Globus pallidus (tissue), 1 donor: Measurements from ENCODE around the gene TOX2.

Source experiments
- DNase-seq: peaks from one replicate; pipeline ENCODE4 v3.0.0-alpha.2; 2015; ENCODE audit warnings: low spot score

Gene TOX2

DNA sequence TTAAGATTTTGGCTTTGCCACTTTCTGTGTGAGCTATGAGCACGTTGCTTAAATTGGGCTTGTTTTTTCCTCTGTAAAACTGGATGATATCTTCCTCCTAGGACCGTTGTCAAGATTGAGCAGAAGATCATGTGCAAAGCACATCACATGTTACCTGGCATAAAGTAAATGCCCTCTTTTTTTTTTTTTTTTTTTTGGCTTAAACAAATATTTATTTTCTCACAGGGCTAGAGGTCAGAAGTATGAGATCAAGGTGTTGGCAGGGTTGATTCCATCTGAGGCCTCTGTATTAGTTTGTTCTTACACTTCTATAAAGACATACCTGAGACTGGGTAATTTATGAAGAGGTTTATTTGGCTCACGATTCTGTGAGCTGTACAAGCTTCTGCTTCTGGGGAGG, 42.7 kb downstream of the TOX2 start:
- no peak for DNase-seq

DNA sequence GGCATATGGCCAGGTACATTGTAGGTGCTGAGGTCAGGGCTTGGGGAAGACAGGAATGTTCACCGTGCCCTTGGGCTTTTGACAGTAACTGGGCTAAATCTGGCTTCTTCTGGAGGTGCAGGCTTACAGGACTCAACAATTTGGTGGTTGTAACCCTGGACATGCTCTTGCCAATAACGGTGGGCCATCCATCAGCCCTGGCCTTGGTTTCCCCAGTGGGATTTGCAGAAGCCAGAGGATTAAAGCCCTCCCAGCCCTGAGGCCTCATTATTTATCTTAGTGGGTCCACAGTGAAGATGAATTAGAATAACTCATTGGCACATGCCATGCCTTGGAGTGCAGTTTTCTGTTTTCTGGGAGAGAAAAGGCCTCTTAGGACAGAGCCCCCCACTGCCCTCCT, 44.0 kb downstream of the TOX2 start:
- no peak for DNase-seq

DNA sequence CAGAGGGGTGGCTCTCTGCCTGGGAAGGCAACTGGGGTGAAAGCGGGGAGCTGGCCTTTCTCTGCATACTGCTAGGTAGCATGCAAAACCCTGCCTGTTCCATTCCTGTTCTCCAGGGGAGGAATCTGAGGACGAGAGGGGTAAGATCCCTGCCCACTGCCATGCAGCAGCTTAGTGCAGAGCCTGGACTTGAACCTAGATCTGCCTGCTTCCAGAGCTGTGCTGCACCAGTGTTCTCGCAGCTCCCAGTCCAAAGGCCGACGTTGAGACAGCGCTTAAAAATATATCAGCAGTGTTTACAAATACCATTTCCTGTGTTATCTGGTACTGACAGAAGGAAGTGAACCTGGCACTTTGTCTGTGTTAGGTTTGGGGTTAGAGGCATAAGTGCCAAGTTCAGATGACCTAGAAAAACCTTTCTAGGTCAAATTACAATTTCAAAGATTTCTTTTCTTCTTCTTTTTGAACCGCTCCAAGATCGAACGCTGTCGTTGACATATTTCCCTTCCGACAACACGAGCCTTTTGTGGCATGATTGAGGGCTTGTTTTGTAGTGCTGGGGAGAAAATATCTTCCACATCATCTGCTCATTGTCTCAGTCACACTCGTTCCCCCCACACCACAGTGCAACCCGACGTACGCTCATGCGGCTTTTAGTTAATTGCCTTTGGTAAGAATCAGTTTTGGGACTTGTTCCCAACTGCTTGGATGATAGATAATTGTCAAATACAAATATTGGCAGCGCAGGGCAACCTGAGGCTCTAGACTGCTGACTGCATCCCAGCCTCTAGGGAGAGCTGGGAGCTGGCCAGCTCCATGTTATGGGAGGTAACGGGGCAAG, 44.6 kb downstream of the TOX2 start:
- DNase-seq = no peak

DNA sequence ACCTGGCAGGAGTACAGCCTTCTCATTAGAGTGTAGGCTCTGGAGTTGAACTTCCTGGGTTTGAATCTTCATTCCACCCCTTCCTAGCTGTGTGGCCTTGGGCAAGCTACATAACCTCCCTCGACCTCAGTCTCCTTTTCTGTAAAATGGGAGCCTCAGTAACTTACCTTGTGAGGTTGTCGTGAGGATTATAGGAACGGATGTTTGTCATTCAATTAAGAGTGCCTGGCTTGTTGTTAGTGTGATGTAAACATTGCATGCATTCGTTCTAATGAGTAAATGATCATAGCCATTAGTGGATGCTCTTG, 45.2 kb downstream of the TOX2 start:
- no peak for DNase-seq

DNA sequence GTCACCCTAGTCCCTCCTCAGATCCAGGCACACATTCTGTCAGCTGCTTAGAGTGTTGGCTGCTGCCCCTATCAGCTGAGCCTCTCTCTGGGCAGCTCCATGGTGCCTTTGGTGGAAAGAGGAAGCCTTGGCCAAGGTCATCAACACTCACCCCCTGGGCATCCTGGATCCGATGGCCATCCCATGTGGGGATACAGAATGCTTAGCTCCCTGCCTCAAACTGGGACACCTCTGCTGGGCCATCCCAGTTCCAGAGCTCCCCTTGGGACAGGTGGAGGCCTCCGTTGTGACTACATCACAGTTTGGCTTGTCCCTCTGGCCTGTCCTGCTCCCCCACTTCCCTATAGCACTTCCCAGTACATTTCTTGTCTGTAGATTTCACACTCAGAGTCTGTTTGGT, 45.6 kb downstream of the TOX2 start:
- no peak for DNase-seq

DNA sequence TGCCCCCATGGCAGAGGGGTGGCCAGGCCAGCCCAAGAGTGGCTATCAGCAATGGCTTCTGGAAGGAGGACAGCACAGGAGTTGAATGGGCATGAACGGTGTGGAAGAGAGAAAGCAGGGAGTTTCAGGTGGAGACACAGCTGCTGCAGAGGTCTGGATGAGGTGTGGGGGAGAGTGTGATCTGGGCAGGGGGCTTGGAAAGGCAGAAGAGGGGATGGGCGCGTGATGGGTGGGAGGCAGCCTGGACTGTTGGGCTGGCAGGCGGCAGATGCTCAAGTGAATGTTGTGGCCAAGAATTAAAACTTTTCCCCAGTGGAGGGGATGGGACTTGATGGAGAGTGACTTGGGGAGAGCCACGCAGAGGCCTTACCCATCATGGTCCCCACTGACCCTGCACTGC, 46.5 kb downstream of the TOX2 start:
- DNase-seq = no peak

DNA sequence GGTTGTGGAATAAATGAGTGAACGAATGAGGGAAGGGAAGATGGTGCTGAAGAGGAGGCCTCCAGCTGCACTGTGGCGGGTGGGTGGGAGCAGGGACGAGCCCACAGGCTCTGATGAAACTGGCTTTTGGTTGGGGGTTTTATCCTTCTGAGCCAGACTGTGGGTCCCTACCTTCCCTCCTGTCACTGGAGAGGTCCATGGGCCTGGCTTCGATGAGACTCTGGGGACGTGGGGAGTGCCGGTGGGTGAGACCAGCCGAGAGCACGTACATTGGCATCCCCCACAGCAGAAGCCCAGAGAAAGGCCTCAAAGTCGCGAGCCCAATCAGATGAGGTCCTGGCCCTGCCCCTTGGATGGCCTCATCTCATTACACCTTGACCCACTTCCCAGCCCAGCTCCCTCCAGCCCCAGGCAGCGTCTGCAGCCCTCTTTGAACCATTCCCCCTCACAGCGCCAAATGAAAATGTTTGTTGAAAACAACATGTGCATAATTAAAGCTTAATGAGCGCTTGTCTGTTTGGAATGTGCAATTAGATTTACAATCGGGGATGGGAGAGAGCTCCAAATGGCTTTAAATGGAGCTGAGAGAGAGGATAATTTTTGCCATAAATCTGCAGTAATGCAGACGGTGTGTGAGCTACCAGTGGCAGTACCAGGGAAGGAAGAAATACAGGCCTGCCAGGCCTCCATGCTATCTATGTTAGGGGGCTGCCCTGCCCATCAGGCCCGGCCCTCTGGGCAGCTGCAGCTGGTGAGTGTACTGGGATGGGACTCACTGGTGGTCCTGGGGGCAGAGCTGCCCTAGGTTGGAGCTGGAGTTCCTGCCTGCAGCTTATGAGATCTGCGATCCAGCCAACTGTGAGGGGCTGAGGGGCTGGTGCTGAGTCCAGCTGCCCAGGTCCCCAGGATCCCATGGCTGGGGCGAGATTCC, 47.2 kb downstream of the TOX2 start:
- DNase-seq = no peak

DNA sequence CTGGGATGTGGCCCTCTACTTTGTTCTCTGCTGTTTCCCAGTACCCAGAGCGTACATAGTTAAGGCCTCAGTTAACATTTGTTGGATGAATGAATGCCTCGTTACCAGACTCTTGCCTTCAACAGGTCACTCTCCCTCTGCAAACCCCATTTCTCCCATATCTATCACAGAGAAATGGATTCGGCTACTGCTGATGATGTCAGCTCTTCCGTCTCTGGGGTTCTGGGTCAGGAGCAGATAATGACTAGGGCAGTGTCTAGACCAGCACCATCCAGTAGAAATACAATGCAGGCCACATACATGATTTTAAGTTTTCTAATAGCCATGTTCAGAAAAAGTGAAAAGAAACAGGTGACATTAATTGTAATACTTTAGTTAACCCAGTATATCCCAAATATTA, 47.9 kb downstream of the TOX2 start:
- DNase-seq = no peak

DNA sequence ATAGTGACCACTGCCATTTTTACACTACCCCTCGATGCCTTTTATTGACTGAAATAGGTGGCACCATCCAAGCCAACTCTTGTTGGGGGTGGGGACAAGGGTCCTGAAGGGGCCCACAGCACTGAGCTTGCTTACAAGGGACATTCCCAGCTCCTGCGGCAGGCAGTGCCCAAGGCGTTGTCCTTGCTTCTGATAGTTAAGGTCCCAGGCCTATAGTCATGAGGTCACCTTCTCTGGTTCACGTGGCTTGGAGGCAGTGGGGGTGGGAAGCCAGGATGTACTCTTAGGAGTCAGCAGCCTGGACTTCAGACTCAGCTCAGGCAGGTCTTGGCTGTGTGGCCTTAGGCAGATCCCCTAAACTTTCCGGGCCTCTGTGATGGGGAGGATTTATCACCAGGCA, 48.6 kb downstream of the TOX2 start:
- no peak for DNase-seq

DNA sequence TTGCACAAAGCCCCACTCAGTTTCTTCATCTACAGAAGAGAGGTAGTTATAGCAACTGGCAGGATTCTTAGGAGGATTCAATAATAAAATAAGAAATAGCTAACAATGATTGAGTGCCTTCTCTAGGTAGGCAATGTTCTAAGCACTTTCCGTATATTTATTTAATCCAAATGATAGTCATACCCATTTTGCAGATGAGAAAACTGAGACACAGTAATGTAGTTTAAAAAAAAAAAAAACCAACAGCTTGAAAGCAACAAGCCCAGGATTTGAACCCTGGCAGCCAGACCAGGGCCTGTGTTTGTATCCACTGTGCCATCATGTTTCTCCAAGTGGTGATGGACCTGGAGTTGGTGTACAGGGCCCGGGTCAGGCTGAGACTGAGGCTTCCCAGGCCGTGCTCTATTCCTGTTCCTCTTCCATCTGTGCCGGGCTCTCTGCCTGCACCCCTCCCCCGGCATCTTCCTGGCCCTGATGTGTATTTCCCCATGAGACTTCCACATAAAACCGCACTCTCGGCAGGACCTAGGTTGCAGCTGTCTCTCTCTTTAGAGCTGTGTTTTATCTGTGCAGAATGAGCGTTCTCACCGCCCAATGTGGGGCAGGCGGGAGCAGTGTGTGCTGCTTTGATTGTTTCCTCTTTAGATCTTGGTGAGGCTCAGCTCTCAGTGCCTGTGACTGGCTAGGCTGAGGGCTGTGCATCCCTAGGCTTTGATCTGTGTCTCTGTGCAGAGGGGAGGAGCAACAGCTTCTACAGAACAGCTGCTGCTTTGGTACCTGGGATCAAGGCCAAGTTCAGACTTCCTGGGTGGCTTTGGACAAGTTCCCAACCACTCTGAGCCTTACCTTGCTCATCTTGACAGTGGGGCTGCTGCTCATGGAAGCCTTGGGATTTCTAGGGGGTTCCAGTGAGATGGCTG, 49.5 kb downstream of the TOX2 start:
- no peak for DNase-seq

DNA sequence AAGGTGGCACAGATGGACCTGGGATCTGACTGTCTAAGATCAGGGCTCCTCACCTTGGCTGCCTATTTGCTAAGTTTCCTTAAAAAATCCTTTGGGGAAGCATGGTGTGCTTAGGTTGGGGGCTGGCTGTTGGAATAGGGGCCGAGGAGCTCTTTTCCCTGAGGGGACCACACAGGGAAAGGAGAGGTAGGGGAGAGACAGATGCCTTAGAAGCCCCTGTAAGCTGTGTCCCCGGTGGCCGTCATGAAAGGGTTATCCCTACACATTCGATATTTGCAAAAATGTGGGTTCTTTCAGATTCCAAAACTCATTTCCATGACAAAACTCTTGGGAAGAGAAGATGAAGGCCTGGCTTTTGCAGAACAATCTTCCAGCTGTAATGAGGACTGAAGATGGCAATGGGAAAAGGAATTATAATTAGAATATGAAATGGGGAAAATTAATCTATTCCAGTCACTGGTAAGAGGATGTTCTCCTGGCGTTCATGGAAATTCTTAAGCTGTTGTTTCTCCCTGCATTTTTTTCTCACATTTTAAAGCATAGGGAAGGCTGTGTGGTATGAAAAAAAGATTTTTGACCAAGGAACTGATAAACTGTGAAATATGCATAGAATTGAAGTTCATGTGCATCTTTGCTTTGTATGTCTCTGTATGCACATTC, 53.8 kb downstream of the TOX2 start:
- no peak for DNase-seq

DNA sequence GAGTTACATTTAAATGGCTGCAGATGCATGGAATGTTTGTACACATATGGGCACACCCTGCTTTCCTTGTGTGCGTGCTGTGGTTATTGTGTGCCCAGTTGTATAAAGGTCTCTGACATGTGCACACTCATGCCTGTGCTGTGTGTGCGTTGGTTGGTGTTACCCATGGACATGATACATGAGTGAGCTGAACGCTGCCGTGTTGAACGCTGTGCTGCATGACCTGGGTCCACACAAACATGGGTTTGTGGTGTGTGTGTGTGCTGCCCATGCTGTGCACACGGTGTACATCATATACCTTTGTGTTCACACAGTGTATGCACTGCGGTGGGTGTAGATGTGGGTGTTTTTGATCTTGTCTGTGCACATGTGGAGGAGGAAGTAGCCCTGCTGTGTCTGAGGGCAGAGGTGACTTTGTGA, 54.4 kb downstream of the TOX2 start:
- DNase-seq = no peak

DNA sequence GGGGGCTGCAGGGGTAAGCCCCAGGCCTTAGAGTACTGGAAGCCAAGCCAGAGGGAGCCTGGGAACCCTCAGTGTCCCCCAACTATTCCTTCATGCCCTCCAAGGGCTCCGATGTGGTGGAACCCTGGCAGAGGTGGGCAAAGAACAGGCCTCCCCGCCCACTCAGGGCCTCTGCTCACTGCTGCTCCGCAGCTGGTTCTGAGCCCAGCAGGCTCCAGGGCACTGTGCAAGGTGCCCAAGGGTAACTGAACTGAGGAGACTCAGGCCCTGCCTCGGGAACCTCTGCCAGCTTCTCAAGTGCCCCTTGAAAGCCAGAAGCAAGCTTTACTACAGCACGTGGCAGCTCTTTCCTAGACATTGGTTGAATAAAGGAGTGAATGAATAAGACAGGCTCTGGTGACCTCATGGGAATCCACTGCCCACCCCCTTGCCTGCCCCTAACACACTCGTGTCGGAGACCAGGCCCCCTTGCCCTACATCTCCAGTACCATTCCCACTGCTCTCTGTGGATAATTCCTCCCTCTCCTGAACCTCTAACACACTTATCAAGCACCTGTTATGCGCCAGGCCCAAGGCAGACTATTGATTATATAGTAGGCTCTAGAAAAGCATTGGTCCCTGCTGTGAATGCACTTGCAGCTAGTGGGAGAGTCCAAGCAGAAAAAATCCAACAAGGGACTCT, 55.0 kb downstream of the TOX2 start:
- DNase-seq = no peak

DNA sequence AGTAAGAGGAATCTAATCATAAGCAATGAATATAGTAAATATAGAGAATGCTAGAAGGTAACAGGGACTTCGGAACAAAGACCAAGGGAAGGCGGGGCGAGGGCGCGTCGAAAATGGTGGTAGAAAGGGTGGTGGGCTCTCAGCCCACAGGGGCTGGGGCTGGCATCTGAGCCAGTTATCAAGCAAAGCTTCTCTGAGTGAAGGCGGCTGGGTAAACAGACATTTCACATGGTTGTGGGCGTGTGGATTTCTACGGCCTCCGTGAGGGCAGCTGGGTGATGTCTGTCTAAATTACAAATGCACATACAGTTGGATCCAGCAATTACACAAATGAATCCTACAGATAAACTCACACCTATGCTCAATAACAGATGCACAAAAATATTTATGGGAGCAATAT, 56.6 kb downstream of the TOX2 start:
- no peak for DNase-seq

DNA sequence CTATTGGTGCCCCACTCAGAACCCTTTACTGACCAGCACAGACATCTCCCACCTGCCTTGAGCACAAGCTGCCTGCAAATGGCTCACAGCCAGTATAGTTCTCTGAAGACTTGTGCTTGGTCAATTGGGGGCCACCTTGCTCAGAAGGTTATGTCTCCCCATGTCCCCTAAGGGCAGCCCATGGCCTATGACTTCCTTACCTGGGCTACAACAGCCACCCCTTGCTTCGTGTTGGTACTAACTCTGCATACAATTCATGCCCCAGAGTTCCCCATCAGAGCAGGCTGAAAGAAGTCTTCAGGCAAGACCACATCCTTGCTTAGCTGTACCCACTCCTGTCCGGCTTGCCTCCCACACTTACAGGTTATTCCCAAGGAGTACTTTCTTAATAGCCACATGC, 57.4 kb downstream of the TOX2 start:
- no peak for DNase-seq

DNA sequence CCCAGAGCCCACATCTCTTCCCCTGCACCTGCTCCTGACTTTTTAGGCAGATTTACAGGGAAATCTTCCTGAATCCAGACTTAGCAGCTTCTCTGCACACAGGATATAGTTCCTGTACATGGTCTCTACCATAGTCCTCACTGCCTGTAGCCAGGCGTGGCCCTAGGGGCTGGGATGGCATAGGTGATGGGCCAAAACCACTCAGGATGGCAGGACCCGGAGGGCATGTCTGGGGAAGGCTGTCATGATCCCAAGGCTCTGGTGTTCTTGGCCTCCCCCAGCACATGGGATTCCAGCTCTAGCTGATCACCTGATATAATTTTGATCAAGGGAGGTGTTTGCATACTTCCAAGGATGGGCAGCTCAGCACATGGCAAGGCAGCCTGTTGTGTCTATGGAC, 58.0 kb downstream of the TOX2 start:
- no peak for DNase-seq

DNA sequence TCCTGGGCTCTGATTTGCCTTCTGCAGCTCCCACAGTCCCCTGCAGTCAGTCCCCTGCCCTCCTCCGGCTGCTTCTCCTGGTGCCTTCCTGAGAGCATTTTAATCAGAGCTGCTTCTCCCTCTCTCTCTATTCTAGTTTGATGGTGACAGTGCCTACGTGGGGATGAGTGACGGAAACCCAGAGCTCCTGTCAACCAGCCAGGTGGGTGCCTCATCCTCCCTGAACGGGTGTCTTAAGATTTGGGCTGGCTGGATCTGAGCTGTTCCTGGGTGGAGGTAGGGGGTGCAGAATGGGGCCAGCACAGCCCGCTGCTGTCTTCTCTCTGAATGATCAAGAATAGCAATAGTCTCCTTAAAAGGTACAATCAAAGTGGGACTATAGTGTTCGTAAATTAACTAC, 58.6 kb downstream of the TOX2 start:
- DNase-seq = no peak

DNA sequence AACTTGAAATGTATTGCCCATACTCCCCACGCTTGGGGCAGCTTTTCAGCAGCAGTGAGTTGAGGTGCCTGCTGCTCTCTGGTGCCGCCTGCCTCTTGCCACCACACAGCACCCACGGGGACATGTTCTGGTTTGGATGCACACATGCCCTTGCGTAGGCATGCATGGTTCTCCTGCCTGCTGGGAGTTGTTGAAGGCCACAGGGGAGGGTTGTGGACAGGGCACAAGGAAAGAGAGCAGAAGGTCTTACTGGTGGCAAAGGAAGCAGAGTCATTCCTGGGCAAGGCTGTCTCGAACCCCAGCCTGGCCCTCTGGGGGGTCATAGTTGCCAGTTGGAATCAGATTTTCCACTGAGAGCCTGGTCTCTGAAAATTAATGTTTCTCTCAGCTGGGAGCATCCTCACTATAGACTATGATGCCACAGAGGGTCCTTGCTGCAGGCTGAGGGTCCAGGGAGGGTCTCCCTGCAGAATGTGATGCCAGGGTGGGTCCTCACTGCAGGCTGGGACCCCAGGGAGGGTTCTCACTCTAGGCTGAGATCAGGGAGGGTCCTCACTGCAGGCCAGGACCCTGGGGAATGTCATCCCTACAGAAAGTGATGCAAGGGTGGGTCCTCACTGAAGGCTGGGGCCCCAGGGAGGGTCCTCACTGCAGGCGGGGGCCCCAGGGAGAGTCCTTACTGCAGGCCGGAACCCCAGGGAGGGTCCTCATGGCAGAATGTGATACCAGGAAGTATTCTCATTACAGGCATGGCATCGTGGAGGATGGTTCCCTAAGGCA, 59.2 kb downstream of the TOX2 start:
- DNase-seq = no peak

DNA sequence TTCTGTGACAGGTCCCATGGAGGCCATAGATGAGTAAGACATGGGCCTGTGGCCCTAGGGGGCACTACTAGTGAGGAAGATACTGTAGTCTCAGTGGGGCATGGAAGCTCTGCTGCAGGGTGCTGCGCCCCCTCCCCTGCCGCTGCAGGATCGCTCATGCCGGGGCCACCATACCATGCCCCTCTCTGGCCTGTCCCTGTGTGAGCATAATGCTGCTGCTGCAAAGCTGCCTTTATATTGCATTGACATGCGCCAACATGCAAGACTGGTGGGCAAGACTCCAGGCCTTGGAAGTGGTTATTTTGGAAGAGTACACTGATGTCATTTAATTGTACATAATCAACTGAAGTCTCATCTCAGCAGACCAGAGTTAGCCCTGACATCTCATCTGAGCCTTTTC, 60.0 kb downstream of the TOX2 start:
- DNase-seq = no peak

DNA sequence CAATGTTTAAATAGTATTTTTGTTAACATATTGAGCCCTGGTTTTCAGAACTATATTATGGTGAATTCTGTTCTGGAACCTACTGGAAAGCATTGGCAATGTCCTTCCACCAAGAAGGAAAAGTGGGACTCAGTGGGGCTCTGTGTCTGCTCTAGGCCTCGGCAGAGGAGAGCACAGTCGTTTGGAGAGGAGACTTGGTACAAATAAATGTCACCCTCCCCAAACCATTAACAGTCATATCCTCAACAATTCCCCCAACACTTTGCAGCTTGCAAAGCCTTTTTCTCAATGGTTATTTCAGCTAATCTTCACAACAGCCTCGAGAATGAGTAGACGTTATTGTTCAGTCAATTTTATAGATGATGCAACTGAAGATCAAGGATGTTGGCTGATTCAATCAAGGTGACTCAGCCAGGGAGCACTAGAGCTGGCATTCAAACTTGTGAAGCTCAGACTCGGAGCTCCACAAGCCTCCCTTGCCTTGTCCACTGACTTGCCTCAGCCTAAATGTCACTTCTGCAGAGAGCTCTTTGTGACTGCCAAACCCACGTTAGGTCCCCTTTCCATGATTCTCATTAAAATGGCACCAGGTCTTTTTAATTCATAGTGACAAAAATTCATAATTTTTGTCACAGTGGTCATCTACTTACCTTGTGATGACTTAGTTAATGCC, 60.6 kb downstream of the TOX2 start:
- no peak for DNase-seq
